GM18870 (cell line): Measurements from ENCODE around the gene TPSAB1.
"Not testable (repeated sequence)": the region's sequence is repeated elsewhere in the genome, so short reads cannot be mapped to it uniquely, and the experiment has no call there.

ENCODE experiments used
- ATAC-seq: cut with Tn5 transposase; IDR thresholded peaks from one replicate; pipeline ENCODE4 v1.9.1; 2021; ENCODE audit warnings: moderate library complexity; ENCODE audit not compliant: unreplicated experiment

The TPSAB1 gene

GRCh38 chr16:1245452-1246020 is 5.0 kb downstream of the TPSAB1 start:
- no peak for ATAC-seq

GRCh38 chr16:1247903-1248537 is 7.5 kb downstream of the TPSAB1 start:
- not testable (repeated sequence) for ATAC-seq

- ATAC-seq, result not testable (repeated sequence)
Measured at GRCh38 chr16:1249031-1249755, 8.7 kb downstream of the TPSAB1 start.

- ATAC-seq, result not testable (repeated sequence)
Measured at GRCh38 chr16:1253701-1254364, 13.3 kb downstream of the TPSAB1 start.

- not testable (repeated sequence) for ATAC-seq
Measured at GRCh38 chr16:1254821-1255220, 14.3 kb downstream of the TPSAB1 start.

GRCh38 chr16:1255276-1256122 is 15.0 kb downstream of the TPSAB1 start, which contains the start of gene TPSD1:
TPSD1 (plus strand) TSS chr16:1256069; CDS start chr16:1256281, 212 bp downstream.
- ATAC-seq, result not testable (repeated sequence)

- not testable (repeated sequence) for ATAC-seq
Measured at GRCh38 chr16:1256296-1256873, 15.9 kb downstream of the TPSAB1 start.

- no peak for ATAC-seq
Measured at GRCh38 chr16:1256874-1257322, 16.4 kb downstream of the TPSAB1 start.

GRCh38 chr16:1257561-1258224 is 17.2 kb downstream of the TPSAB1 start:
- ATAC-seq, result no peak

- no peak for ATAC-seq
Measured at GRCh38 chr16:1258225-1258600, 17.7 kb downstream of the TPSAB1 start.

- ATAC-seq, result no peak
Measured at GRCh38 chr16:1258906-1259759, 18.6 kb downstream of the TPSAB1 start.

- no peak for ATAC-seq
Measured at GRCh38 chr16:1259760-1260068, 19.2 kb downstream of the TPSAB1 start.

- ATAC-seq, result no peak
Measured at GRCh38 chr16:1260101-1260680, 19.7 kb downstream of the TPSAB1 start.

- no peak for ATAC-seq
Measured at GRCh38 chr16:1261131-1261892, 20.8 kb downstream of the TPSAB1 start.

- ATAC-seq, result no peak
Measured at GRCh38 chr16:1262210-1262845, 21.8 kb downstream of the TPSAB1 start.

- ATAC-seq, result no peak
Measured at GRCh38 chr16:1262846-1263221, 22.3 kb downstream of the TPSAB1 start.

GRCh38 chr16:1263591-1264344 is 23.3 kb downstream of the TPSAB1 start:
- no peak for ATAC-seq
